GM20000 (cell line): ENCODE measurements around the gene RNASE3.
"Not testable (repeated sequence)": the region's sequence is repeated elsewhere in the genome, so short reads cannot be mapped to it uniquely, and the experiment has no call there.

Source experiments
- DNase-seq: peaks from one replicate; pipeline ENCODE4 v3.0.0; 2012; ENCODE audit warnings: low spot score
- CTCF ChIP-seq: IDR thresholded peaks from 2 replicates; pipeline ENCODE4 v1.5.1; 2012; ENCODE audit warnings: mild to moderate bottlenecking, control low read depth; ENCODE audit errors: extremely low read depth, missing control alignments

Gene RNASE3

GRCh38 chr14:20904393-20905029 is 13.3 kb downstream of the RNASE3 start:
- DNase-seq: no peak
- no peak for TF ChIP-seq CTCF

GRCh38 chr14:20905676-20906075 is 14.5 kb downstream of the RNASE3 start:
- no peak for TF ChIP-seq CTCF
- DNase-seq: no peak

- TF ChIP-seq CTCF: no peak
Observed at GRCh38 chr14:20907214-20907613, 16.0 kb downstream of the RNASE3 start.

GRCh38 chr14:20910822-20911221 is 19.6 kb downstream of the RNASE3 start:
- DNase-seq: not testable (repeated sequence)

More at GRCh38 chr14:20907214-20907613, 16.0 kb downstream of the RNASE3 start:
- no peak for DNase-seq

- DNase-seq: not testable (repeated sequence)
Observed at GRCh38 chr14:20919038-20919756, 28.0 kb downstream of the RNASE3 start.

- DNase-seq: not testable (repeated sequence)
Observed at GRCh38 chr14:20923766-20924297, 32.6 kb downstream of the RNASE3 start.

- TF ChIP-seq CTCF: peak; percentile 52
- DNase-seq: peak; percentile 21
Observed at GRCh38 chr14:20934148-20934762, 43.1 kb downstream of the RNASE3 start.

- no peak for TF ChIP-seq CTCF
- no peak for DNase-seq
Observed at GRCh38 chr14:20935303-20935984, 44.3 kb downstream of the RNASE3 start.
